GM19395 (cell line): ENCODE measurements around the gene KCNMA1.

Experiments
- ATAC-seq: cut with Tn5 transposase; IDR thresholded peaks from one replicate; pipeline ENCODE4 v1.9.1; 2021; ENCODE audit warnings: mild to moderate bottlenecking, moderate library complexity; ENCODE audit not compliant: unreplicated experiment

KCNMA1 gene

DNA sequence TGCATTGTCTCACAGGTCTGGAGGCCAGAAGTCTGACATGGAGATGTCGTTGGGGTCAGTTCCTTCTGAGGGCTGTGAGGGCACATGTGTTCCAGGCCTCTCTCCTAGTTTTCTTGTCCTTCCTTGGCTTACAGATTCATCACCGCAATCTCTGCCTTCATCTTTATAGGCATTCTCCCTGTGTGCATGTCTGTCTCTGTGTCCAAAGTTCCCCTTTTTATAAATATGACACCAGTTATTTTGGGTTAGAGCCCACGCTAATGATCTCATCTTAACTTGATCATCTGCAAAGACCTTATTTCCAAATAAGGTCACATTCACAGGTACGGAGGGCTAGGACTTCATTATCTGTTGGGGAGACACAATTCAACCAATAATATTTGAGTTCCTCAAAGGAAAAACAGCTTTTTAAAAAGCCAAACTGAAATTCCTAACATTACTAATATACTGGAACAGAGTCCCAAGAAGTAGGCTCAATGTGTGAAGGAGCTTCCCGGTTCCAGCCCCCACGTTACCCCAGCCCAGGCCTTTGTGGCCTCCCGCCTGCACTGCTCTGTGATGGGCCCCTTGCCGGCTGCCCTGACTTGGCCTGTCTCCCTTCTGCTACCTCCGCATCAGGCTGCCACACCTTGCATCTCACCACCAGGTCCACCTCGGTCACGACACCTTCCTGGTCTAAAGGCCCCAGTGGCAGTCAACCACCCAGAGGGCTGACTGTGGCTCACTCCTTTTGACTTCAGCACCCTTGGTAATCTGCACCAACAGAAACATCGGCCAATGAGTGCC, 142.7 kb downstream of the KCNMA1 start:
- ATAC-seq = no peak

DNA sequence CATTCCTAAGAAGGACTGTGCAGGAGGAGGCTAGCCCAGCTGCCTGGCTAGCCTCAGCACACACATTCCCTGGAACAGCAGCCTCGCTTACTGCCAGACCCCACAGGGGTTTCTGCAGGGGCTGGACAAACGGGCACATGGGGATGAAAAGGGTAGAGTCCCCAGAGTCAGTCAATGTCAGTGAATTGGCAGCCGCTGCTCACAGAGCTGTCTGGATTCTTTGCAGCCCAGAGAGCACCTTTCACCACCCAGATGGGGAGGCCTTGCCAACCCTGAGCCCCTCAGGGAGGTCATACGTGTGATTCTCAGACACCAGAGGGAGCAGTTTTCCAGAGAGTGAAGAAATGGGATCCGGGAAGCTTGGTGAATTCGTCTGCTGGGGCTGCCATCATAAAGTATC, 143.3 kb downstream of the KCNMA1 start:
- ATAC-seq = no peak

- ATAC-seq = no peak
Measured at GRCh38 chr10:77493851-77494261, 143.8 kb downstream of the KCNMA1 start.

DNA sequence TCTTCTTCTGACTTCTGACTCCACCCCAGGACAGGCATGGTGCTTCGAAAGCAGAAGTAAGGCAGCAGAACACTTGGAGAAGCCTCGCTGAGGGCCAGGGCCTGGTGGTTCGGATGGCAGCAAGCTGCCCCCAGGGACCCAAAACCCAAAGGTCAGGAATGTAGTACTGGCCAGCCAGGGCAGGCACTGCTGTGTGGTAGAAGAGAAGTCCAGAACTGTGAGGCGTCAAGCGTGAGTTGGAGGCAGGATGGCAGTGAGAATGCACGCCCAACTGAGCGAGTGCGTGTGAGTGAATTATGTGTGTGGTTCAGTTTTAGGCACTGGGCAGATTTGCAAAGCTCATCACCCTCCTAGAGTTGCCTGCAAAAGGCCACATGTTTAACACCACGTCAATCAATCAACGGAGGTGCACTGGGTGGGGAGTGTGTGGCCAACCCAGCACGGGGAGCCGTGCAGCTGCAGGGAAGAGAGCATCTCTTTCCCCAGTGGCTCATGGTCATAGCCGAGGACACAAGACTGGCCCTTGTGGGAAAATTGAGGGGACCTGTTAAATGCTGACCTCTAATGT, 144.3 kb downstream of the KCNMA1 start:
- ATAC-seq = no peak

DNA sequence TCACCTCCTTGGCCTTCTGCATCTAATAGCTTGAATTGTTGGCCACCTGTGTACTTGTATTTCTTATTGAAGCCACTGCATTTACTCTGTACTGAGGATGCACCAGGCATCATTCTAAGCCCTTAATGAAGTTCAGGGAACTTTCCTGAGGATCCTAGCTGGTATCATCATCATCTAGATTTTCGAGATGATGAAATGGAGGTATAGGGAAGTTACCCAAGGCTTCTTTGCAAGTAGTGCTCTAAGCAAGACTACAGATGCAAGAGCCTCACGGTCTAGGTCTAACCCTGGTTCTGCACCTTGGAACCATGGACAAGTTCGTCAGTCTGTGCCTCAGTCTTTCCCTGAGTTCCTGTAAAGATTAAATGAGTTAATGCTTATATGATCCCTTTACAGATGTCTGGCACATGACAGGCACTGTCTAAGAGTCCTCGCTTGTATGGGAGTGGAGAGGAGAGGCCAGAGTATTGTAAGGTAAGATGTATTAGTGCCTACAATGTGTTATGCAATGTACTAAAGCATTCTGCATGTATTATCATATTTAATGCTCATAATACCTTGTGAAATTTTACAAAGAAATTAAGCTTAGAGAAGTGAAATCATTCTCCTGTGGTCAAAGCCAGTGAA, 145.1 kb downstream of the KCNMA1 start:
- ATAC-seq = no peak

DNA sequence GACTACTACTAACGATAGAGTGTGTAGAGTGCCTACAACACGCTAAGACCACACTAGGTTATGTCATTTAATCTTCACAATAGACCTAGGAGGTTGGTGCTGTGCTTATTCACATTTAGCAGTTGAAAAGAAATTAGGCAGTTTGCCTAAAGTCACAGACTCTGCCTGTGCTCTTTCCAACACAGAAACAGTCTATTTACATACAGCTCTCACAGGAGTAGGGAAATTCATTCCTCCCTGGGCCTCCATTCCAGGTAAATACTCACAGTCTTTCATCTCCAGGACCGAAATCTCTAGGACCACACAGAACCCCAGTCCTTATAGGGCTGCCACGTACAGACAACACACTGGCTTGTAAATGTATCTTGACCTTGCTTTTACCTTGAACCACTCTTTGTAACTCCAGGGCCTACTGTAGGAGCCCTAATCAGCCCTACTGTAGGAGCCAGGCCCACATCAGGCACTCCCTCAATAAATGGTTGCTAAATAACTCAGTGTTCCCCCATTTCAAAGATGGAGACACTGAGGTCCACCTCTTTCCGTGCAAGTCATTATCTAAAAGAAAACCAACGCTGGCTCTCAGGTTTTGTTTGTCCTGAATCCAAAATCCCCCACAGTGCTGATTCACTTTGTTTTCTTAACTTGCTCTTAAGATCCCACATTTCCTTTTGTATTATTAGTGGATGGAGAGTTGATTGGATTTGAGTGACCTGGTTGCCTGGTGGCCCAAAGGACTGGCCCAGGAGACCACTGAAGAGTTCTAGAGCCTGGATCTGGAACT, 146.9 kb downstream of the KCNMA1 start:
- no peak for ATAC-seq

DNA sequence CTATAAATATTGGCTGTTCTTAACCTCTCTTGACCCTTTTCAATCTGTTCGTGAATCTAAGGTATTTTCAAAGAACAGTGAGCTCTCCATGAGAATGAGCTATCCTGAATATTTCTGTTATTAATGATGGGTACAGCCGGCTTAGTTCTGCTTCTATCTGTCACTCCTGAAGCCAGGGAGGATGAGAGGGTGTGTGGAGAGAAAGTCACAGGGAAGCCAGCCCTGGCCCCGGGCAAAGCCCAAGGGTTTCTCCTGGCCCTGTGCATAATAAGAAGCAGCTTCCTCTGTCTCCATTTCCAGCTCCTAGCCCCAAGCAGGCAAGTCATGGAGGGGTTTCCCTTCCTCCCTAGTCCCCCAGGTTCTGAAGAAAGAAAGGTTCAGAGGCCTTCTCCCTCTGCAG, 151.1 kb downstream of the KCNMA1 start:
- no peak for ATAC-seq

GRCh38 chr10:77485847-77486246, 151.8 kb downstream of the KCNMA1 start:
- ATAC-seq = no peak

DNA sequence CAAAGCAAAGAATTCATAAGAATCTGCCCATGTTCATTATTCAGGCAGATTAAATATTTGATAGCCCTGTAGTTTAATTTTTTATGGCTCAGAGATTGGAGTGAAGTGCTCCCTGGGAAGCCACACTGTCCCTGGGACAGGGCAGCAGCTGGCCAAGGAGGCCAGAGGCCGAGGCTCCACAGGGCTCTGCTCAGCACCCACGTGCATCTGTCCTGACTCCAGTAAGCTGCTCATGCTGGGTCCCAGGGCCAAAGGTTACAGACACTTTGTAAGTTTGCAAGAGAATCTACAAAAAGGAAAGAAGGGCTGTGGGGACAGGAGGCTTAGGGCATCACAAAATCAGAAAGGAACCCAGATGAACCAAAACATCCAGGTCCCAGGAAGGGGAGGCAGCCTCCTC, 155.5 kb downstream of the KCNMA1 start:
- no peak for ATAC-seq

DNA sequence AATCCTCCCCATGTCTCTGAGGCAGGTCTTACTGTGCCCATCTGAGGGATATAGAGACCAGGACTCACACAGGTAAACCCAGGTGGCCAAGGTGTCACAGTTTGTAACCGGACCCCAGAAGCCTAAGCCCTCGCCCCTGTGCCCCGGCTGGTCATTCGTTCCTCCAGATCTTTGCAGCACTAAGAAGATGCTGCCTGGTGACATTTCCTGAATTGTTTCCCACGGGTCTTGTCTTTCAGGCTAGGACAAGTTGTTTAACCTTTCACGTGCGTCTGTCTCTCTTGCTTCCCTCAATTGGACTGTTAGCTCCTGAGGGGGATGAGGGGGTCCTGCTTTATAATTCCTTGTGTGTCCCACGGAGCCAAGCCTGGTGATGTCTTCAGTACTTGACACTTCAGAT, 158.0 kb downstream of the KCNMA1 start:
- no peak for ATAC-seq

DNA sequence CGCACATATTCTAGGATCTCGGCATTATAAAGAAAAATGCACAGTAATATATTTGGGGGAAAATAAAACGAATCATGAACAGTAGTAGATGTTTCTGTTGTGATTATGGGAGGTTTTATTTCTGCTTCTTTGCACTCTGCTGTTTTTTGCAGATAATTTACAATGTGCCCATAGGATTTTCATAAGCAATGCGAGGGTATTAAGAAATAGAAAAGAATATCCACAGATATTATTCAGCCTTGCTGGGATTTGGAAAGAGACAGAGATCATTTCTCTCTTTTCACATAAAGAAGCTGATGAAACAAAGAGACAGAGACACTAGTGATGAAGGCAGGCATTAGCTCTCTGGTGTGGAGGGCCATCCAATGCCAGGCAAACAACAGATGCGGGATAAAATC, 158.6 kb downstream of the KCNMA1 start:
- ATAC-seq = no peak

DNA sequence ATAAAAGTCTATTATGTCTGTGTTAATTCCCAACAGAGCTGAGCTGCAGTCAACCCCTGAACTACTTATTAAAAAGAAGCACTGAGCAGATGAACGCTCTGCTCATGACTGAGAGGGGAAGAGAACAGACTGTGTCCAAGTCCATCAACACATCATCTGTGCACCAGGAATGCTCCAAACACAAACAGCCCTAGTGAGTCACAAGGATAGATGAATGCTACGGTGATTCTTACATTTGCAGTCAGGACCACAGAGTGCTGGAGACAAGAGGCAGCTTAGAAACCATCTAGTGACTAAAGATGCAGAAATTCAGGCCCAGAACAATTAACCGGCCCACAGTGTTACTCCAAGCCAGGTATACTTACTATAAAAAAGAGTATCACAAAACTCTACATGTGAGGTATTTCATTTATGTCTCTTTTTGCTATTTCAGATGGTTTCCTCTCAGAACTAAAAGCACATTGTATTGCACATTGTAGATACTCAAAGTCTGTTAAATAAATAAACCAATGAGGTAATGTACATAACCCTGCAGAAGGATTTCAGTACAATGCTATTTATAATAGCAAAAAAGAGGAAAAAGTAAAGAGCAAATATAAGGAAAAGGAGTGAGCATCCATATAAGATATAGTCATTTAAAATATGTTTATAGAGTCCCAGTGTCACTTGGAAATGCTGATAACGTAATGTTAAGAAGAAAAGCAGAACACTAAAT, 159.2 kb downstream of the KCNMA1 start:
- no peak for ATAC-seq

DNA sequence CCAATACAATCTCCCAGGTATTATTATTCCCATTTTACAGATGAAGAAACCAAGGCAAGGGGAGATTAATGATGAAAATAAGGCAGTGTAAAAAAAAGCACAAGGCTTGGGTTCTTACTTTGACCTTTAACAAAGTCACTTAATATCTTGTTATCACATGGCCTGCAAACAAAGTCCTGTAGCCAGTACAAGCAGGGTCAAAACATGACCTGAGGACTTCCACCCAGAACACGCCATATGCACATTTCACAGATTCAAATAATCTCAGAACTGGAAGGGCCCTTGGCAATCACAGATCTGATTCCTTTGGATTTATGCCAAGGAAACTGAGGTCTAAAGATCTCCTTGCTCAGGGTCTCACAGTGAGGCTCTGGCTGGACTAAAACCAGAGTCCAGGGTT, 162.1 kb downstream of the KCNMA1 start:
- ATAC-seq = no peak

DNA sequence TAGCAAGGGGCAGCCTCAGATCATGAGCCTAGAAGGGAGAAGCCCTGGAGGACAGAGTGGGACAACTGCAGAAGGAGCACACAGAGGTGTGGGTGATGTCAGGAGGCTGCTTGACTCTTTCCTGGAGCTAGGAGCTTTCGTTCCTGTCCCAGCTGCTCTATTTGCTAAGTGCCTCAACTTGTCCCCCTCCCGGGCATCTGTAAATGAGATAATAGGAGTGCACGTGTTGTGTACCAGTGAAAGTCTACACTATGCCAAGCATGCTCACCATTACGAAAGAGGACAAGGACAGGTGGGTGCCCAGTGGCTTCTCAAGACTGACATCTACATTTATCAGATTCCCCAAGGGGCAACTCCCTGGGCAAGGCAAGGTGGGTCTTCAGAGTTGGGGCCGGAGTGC, 162.7 kb downstream of the KCNMA1 start:
- ATAC-seq = no peak

DNA sequence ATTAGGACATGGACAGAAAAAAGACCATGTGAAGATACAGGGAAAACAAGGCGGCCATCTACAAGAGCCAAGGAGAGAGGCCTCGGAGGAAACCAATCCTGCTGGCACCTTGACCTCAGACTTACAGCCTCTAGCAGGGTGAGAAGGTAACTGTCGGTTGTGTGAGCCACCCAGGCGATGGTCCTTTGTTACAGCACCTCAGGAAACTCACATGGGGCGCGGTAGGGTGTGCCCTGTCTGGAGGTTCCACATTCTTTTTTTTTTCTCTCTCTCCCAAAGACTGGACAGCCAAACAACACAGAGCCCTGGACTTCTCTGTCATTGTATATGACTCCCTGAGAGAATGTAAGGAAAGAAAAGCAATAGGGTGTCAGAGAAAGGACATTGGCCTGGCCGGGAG, 163.2 kb downstream of the KCNMA1 start:
- no peak for ATAC-seq

GRCh38 chr10:77472146-77472545, 165.5 kb downstream of the KCNMA1 start:
- no peak for ATAC-seq

DNA sequence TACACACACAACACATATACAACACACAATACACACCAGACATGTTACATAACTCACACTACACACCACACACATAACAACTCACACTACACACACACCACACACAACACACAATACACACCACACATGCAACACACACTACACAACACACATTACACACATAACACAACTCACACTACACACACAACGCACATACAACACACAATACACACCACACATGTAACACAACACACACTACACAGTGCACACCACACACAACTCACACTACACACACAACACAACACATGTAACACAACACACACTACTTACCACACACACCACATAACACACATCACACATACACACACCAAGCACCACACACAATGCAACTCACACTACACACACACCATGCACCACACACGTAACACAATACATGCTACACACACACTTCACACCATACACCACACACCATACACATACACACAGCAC, 166.5 kb downstream of the KCNMA1 start:
- ATAC-seq = no peak

DNA sequence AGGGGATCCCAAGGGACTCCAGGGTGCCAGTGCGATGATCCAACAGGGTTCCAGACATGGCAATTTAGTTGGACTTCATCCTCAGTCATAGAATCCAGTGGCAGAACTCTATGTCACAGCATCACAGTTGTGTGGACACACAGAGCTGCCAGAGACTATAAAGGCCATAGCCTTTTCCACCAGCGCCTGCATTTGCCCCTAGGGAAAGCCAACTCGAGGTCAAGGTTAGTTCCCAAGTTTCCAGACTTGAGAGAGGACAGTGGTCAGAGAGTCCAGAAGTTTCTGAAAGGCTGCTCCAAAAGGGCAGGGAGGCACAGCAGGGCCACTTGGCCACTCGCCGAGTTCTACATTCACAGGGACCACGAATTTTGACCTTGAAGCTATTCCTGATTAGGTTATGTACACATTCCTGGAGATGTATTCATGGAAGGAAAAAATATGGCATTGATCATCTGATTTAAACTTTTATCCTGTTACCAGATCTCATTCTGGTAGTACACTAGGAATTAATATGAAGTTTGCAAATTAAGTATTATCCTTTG, 170.1 kb downstream of the KCNMA1 start:
- ATAC-seq = no peak

DNA sequence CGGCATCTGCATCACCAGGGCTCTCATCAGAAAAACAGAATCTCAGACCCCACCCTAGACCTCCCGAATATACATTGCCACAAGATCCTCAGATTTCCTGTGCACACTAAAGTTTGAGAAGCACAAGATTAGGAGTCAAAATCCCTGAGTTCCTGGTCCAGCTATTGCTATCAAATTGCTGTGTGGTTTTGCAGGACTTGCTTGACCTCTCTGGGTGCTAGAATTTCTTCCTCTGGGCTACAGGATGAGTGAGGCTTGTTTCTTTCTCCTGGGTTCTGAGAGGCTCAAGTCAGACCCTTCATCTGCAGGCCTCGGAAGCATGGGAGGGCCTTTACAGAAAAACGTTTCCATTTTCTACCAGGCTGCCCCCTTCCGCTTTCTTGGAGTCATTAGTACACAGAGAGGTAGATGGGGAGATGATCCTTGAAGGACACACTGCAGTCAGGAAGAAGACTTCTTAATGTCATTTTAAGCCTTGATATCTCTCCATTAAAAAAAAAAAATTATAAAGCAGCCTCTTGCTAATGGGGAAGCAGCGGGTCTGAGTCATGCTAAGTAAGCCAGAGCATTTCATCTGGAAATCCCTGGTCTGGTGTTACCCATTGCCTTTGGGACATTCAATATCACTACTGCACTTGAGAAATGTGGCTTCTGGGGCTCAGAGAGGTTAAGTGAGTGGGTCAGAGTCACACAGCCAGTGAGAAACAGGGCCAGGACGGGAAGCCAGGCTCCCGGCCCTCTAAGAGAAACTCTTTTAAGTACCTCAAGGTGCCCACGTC, 173.5 kb downstream of the KCNMA1 start:
- no peak for ATAC-seq

- ATAC-seq = no peak
Measured at GRCh38 chr10:77463499-77463898, 174.1 kb downstream of the KCNMA1 start.
